Panc1 (cell line): Measurements from ENCODE around the gene CCL16.

ENCODE experiments used
- CTCF ChIP-seq: fragments of 450-650 bp; IDR thresholded peaks from 2 replicates; pipeline ENCODE4 v1.5.1; 2017; ENCODE audit warnings: mild to moderate bottlenecking
- POLR2AphosphoS5 ChIP-seq: IDR thresholded peaks from 2 replicates; pipeline ENCODE4 v1.6.1; 2012; ENCODE audit warnings: mild to moderate bottlenecking, low read depth, low read length, moderate library complexity
- REST ChIP-seq, 2 experiments: IDR thresholded peaks; 2 replicates each; pipeline ENCODE4 v1.6.1; 2011 to 2012; ENCODE audit warnings: low read depth in 2 of 2, control low read depth in 1 of 2, low read length in 1 of 2, mild to moderate bottlenecking in 1 of 2, moderate library complexity in 1 of 2; ENCODE audit not compliant: insufficient read depth in 1 of 2
- SIN3A ChIP-seq: IDR thresholded peaks from 2 replicates; pipeline ENCODE4 v1.6.1; 2012; ENCODE audit warnings: low read depth, mild to moderate bottlenecking, low read length, moderate library complexity, borderline replicate concordance; ENCODE audit not compliant: insufficient read depth

- no peak for TF ChIP-seq CTCF
- TF ChIP-seq REST (IDR thresholded peaks at IDR 0.05; ENCODE audit: insufficient read depth in 1 of 2, low read depth in 2 of 2, low read length in 1 of 2), result no peak
- TF ChIP-seq SIN3A, result no peak
- no peak for TF ChIP-seq POLR2AphosphoS5
These were observed 53.6 kb downstream of the CCL16 start for GRCh38 chr17:35927714-35928113.
